ENCODE data around the gene GPX3.

DNA sequence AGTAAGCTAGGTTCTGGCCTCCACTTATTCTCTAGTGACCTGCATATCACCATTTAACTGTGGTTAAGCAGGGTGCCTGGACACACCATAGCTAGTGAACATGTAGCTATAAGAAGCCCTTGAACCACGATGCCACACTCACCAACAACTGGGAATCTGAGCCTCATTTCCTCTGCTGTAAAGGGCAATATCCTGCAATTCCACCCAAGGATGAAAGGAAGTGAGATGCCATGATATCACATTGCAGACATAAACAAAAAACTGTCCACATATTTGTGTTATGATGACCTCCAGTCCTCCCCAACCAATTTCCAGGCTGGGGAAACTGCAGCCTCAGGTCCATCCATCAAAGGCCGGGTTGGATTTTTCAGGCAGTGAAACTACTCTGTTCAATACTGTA lies 50.1 kb downstream of the GPX3 start:
- no peak for TF ChIP-seq POLR2AphosphoS5 (IDR thresholded peaks at IDR 0.05; ENCODE audit: low read depth, low read length)
- TF ChIP-seq POLR2A (IDR thresholded peaks at IDR 0.05; ENCODE audit: low read depth, low read length): no peak
- no peak for TF ChIP-seq TAF1 (IDR thresholded peaks at IDR 0.05; ENCODE audit: borderline replicate concordance, low read depth, low read length)
